K562 (cell line): ENCODE results near the gene RNF213.

ENCODE experiments used
- CBX5 ChIP-seq: IDR thresholded peaks from 2 replicates; pipeline ENCODE4 v1.6.1; 2014; ENCODE audit warnings: low read depth, borderline replicate concordance
- CTCF ChIP-seq, 3 experiments: IDR thresholded peaks in 2 of 3; conservative IDR thresholded peaks in 1 of 3; 2 replicates each; pipeline ENCODE4 v1.5.1; 2011 to 2012; ENCODE audit warnings: low read length in 3 of 3, mild to moderate bottlenecking in 3 of 3, control low read depth in 2 of 3, improper control_type of control experiment in 1 of 3, inconsistent platforms in 1 of 3, low read depth in 1 of 3, mixed read lengths in 1 of 3, moderate library complexity in 1 of 3; ENCODE audit not compliant: insufficient read depth in 2 of 3
- DLX4 ChIP-seq: fragments of 250-450 bp; sonication (Bioruptor Pico); IDR thresholded peaks from 2 replicates; pipeline ENCODE4 v1.6.1; 2021; ENCODE audit warnings: mild to moderate bottlenecking
- HDGF ChIP-seq: fragments of 450-650 bp; IDR thresholded peaks from 2 replicates; pipeline ENCODE4 v1.6.1; 2016
- IFI16 ChIP-seq: fragments of 250-450 bp; sonication (Bioruptor Pico); IDR thresholded peaks from 2 replicates; pipeline ENCODE4 v2.1.2; 2022; ENCODE audit warnings: mild to moderate bottlenecking, inconsistent platforms
- PHF20 ChIP-seq: fragments of 450-650 bp; IDR thresholded peaks from 2 replicates; pipeline ENCODE4 v1.6.1; 2018; ENCODE audit not compliant: partially characterized antibody
- POLR2A ChIP-seq: fragments of 450-650 bp; conservative IDR thresholded peaks from 2 replicates; pipeline ENCODE4 v1.6.1; 2016
- PTTG1 ChIP-seq: fragments of 450-650 bp; IDR thresholded peaks from 2 replicates; pipeline ENCODE4 v1.6.1; 2016; ENCODE audit warnings: low read depth, mild to moderate bottlenecking, missing genetic modification characterization, missing compliant biosample characterization
- RNF2 ChIP-seq: sonication (generic); IDR thresholded peaks from 2 replicates; pipeline ENCODE4 v1.6.1; 2016
- TEAD4 ChIP-seq, 2 experiments: sonication (generic) in 1 of 2; formaldehyde crosslinking in 1 of 2; IDR thresholded peaks; 2 replicates each; pipeline versions ENCODE4 v1.6.1 to v1.8.0; 2012 to 2022; ENCODE audit warnings: borderline replicate concordance in 1 of 2, inconsistent platforms in 1 of 2, low read length in 1 of 2, mild to moderate bottlenecking in 1 of 2, missing genetic modification reagents in 1 of 2
- TF ChIP-seq, protein P1 (sequence below): IDR thresholded peaks from 3 replicates; pipeline ENCODE4 v1.6.1; 2011; ENCODE audit warnings: borderline replicate concordance, mild to moderate bottlenecking; ENCODE audit not compliant: insufficient read length, insufficient read depth

GRCh38 chr17:80283116-80283852 lies 22.6 kb downstream of the RNF213 start:
- TF ChIP-seq HDGF = no peak
- no peak for TF ChIP-seq PHF20
- no peak for TF ChIP-seq TEAD4 (IDR thresholded peaks at IDR 0.05; ENCODE audit: low read length)
- no peak for TF ChIP-seq TEAD4 (CRISPR knock-in tag; IDR thresholded peaks at IDR 0.05; ENCODE audit: borderline replicate concordance)
- TF ChIP-seq, protein P1, sequence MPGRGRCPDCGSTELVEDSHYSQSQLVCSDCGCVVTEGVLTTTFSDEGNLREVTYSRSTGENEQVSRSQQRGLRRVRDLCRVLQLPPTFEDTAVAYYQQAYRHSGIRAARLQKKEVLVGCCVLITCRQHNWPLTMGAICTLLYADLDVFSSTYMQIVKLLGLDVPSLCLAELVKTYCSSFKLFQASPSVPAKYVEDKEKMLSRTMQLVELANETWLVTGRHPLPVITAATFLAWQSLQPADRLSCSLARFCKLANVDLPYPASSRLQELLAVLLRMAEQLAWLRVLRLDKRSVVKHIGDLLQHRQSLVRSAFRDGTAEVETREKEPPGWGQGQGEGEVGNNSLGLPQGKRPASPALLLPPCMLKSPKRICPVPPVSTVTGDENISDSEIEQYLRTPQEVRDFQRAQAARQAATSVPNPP = no peak
- TF ChIP-seq CBX5 = no peak
- TF ChIP-seq DLX4 (CRISPR knock-in tag) = no peak
- no peak for TF ChIP-seq CTCF (IDR thresholded peaks at IDR 0.05 in 2 of 3, conservative IDR thresholded peaks at IDR 0.05 in 1 of 3; ENCODE audit: insufficient read depth in 2 of 3, low read depth in 1 of 3, low read length in 3 of 3)
- no peak for TF ChIP-seq RNF2
- no peak for TF ChIP-seq PTTG1 (tag)
- TF ChIP-seq IFI16 = no peak
- TF ChIP-seq POLR2A = no peak
